Measurements from ENCODE around the gene VAMP2. TPM values are rescaled to one million over a fixed set of nuclear protein-coding genes. Genes with fewer than 3 reads are reported as not detected.

VAMP2 gene
- total RNA-seq, 1 donor from 2014 or later, result 2.6 TPM

Other genes with a start within 250 kb of the VAMP2 start
- 2.6 TPM for gene RNF227, start 246.7 kb downstream of the VAMP2 start, total RNA-seq (ENCODE audit: insufficient read depth, low replicate concordance)
- 1.7 TPM for gene KCNAB3, start 233.1 kb downstream of the VAMP2 start, total RNA-seq (ENCODE audit: insufficient read depth, low replicate concordance)
- 3.6 TPM for gene TRAPPC1, start 231.0 kb downstream of the VAMP2 start, total RNA-seq (ENCODE audit: insufficient read depth, low replicate concordance)
- 10.8 TPM for gene CNTROB, start 230.7 kb downstream of the VAMP2 start, total RNA-seq (ENCODE audit: insufficient read depth, low replicate concordance)
- 0.72 TPM for gene GUCY2D, start 160.3 kb downstream of the VAMP2 start, total RNA-seq (ENCODE audit: insufficient read depth, low replicate concordance)
- not detected for gene ALOX15B, start 123.9 kb downstream of the VAMP2 start, total RNA-seq (ENCODE audit: insufficient read depth, low replicate concordance)
- not detected for gene ALOX12B, start 75.2 kb downstream of the VAMP2 start, total RNA-seq (ENCODE audit: insufficient read depth, low replicate concordance)
- not detected for gene ALOXE3, start 44.4 kb downstream of the VAMP2 start, total RNA-seq (ENCODE audit: insufficient read depth, low replicate concordance)
- gene HES7, start 38.8 kb downstream of the VAMP2 start, total RNA-seq (ENCODE audit: insufficient read depth, low replicate concordance), result not detected
- gene PER1, start 10.5 kb downstream of the VAMP2 start, total RNA-seq (ENCODE audit: insufficient read depth, low replicate concordance), result 26.7 TPM
- 30.6 TPM for gene TMEM107, start 13.4 kb upstream of the VAMP2 start, total RNA-seq (ENCODE audit: insufficient read depth, low replicate concordance)
- 4.3 TPM for gene BORCS6, start 27.2 kb upstream of the VAMP2 start, total RNA-seq (ENCODE audit: insufficient read depth, low replicate concordance)
- 6.7 TPM for gene AURKB, start 47.6 kb upstream of the VAMP2 start, total RNA-seq (ENCODE audit: insufficient read depth, low replicate concordance)
- 7.9 TPM for gene CTC1, start 85.1 kb upstream of the VAMP2 start, total RNA-seq (ENCODE audit: insufficient read depth, low replicate concordance)
- gene PFAS, start 86.3 kb upstream of the VAMP2 start, total RNA-seq (ENCODE audit: insufficient read depth, low replicate concordance), result 6.0 TPM
- 8.4 TPM for gene RANGRF, start 125.7 kb upstream of the VAMP2 start, total RNA-seq (ENCODE audit: insufficient read depth, low replicate concordance)
- 0.24 TPM for gene SLC25A35, start 132.5 kb upstream of the VAMP2 start, total RNA-seq (ENCODE audit: insufficient read depth, low replicate concordance)
- 4.6 TPM for gene ARHGEF15, start 147.3 kb upstream of the VAMP2 start, total RNA-seq (ENCODE audit: insufficient read depth, low replicate concordance)
- gene ODF4, start 176.9 kb upstream of the VAMP2 start, total RNA-seq (ENCODE audit: insufficient read depth, low replicate concordance), result not detected
- gene RPL26, start 220.2 kb upstream of the VAMP2 start, total RNA-seq (ENCODE audit: insufficient read depth, low replicate concordance), result 3,035 TPM
- not detected for gene RNF222, start 234.9 kb upstream of the VAMP2 start, total RNA-seq (ENCODE audit: insufficient read depth, low replicate concordance)

Measured in umbilical cord (tissue), 1 donor.